NCI-H187 treated with DMSO at 0.1 percent for 48 hours (cell line): ENCODE results near the gene BCAR1.

Experiments used
- DNase-seq: peaks from one replicate; lab custom pipeline; 2025; lab: John Stamatoyannopoulos, UW

Gene BCAR1

GRCh38 chr16:75203667-75204409 lies 47.6 kb downstream of the BCAR1 start:
- no peak for DNase-seq

GRCh38 chr16:75203096-75203495 lies 48.3 kb downstream of the BCAR1 start:
- DNase-seq, result no peak

DNA sequence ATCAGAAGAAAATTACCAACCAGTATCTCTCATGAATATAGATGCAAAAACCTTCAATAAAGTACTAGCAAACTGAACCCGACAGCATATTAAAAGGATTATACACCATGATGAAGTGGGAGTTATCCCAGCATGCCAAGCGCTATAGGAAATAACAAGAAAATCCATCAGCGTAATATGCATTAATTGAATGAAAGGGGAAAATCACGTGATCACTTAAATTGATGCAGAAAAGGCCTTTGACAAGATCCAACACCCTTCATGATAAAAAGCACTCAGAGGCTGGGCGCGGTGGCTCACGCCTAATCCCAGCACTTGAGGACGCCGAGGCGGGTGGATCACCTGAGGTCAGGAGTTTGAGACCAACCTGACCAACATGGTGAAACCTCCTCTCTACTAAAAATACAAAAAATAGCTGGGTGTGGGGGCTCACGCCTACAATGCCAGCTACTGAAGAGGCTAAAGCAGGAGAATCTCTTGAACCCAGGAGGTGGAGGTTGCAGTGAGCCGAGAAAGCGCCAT lies 49.3 kb downstream of the BCAR1 start:
- no peak for DNase-seq

DNA sequence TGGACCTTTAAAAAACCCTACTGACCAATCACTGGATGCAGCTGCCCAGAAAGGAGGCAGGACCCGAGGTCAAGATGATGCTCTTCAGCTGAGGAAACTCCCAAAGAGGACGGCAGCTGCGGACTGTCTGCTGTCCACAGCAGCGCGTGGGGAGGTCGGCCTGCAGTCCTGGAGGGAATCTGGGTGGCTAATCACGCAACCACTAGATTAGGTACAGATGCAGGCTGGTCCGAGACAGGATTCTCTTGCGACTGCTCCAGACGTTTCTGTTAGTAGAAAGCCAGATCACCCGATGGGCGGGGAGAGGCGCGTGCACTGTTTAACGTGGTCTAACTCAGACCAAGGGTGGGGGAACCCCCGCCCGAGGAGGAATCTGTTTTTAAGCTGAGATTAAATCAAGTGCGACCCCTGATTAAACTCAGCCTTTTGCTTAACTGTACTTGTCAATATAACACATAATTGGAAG lies 53.3 kb downstream of the BCAR1 start:
- DNase-seq, result no peak

DNA sequence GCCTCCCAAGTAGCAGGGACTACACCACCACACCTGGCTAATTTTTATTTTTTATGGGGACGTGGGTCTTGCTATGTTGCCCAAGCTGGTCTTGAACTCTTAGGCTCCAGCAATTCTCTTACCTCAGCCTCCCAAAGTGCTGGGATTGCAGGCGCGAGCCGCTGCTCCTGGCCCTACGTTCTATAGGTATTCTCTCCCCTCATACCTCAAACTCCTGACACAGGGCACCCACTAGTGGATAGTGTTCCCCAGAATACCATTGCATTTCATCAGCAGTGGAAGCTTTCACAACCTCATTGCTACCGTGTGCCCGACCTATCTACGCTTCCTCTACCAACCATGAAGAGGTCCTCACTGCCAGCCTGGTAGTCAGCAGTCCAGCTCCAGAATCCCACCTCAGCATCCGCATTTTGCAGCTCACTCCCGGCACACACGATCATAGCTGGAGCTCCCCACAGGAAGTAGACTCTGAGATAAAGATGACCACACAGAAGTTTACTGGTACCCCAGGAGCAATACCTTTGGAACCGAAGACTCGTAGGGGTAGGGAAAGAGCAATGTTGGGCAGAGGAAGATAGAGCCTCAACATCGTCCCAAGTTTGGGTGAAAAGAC lies 53.8 kb downstream of the BCAR1 start:
- DNase-seq, result no peak

DNA sequence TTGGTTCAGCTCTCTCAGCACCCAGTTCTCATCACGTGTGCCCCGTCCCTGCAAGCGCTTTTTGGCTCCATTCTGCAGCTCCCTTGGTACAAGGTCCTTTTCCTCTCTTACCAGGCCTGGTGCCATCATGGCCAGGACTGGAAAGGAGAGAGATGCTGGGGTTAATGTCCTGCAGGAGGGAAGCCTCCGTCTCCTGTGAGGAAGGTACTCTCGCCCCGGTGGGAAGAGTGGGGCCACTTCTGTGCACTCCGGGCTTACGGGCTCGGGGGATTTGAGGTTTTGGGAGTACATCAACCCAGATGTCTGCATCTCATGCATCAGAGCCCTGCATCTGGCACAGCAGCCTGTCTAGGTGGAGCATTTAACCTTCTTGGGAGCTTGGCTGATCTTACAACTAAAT lies 54.6 kb downstream of the BCAR1 start:
- no peak for DNase-seq

GRCh38 chr16:75195811-75196790 lies 55.3 kb downstream of the BCAR1 start:
- no peak for DNase-seq

GRCh38 chr16:75193730-75194444 lies 57.5 kb downstream of the BCAR1 start:
- no peak for DNase-seq

DNA sequence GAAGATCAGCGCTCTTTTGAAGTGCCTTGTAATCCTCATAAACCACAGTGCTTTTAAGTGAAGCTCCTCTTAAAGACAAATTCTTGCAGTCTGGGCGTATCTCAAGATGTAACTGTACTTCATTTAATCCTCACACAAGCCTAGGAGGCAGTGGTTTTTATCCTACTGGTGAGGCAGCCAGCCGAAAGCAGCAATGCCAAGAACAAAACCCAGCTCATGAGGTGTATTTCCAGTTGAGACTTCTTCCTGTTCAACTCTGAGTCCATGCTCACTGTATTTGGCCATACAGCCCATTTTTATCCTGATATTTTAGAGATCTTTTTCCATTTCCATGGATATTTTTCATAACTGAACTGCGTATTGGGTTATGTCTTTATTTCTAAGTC lies 58.2 kb downstream of the BCAR1 start:
- DNase-seq, result no peak

DNA sequence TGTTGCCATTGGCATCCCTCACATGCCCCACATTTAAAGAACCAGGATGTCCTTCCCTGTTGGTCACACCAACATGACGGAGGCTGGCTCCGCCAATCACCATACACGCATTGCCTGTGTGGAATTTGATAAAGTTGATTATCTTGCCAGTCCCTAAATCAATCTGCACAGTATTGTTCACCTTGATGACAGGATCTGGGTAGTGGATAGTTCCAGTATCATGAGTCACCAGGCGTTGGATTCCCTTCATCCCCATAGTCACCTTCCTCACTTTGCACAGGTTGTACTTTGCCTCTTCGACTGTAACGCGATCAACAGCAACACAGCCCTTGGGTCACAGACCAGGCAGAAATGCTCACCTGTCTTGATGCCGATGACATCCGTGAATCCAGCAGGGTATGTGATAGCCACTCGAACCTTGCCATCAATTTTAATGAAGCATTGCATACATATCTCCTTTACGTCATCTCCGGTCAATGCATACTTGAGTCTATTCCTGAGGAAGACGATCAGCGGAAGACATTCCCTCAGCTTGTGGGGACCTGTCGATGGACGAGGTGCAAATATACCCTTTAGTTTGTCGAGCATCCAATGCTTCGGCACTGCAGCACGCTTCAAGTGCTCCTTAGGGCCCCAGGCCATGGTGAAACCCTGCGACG lies 58.7 kb downstream of the BCAR1 start:
- DNase-seq, result no peak

DNA sequence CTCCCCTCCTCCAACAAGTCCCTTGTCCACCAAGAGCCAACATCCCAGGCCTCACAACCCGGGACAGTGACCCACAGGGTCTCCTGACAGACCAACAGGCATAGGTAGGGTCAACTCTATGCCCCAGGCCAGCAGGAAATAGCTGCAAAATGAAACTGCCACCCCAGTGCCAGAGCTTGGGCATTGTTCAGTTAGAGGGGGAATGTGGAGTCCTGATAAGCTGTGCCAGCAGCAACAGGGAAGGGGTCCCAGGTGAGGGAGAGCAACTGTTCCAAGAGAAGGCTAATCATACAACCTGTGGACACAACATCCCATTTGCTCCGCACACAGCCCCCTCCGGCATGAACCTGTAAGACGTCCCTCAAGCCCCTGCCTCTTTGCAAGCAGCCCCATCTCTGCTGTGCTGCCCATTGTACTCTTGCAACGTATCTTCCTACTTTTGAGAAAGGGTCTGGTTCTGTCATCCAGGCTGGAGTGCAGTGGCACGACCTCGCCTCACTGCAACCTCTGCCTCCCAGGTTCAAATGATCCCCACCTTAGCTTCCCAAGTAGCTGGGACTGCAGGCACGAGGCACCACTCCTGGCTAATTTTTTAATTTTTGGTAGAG lies 61.7 kb downstream of the BCAR1 start:
- no peak for DNase-seq

DNA sequence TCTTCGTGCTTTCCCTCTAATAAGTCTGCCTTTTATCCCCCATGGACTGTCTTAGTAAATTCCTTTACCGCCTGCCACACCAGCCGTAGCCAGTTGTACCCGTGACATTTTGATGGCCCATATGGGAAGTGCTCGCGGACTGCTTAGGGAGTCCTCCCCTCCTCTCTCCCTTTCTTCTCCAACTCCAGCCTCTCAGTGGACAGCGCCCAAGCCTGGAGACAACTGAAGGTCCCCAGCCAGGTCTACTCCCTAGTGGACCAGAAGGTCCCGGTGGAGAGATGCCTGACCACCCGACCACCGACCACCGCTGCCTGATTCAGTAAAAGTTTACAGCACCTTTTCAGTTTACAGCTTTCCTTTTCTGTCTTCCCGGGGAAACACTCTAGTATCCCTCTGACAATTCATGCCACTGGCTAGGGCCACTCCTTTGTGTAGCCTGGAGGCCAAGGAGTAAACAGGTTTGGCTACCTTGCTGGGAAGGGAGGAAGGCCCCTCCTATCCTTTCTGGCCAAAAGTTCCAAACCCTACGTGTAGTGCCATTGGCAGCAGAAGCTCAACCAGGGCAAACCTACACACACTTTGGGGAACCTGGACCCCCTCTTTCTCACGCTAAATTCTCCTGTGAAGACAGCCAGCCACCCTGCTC lies 62.5 kb downstream of the BCAR1 start:
- DNase-seq, result no peak

- no peak for DNase-seq
Measured at GRCh38 chr16:75181630-75182029, 69.8 kb downstream of the BCAR1 start.

DNA sequence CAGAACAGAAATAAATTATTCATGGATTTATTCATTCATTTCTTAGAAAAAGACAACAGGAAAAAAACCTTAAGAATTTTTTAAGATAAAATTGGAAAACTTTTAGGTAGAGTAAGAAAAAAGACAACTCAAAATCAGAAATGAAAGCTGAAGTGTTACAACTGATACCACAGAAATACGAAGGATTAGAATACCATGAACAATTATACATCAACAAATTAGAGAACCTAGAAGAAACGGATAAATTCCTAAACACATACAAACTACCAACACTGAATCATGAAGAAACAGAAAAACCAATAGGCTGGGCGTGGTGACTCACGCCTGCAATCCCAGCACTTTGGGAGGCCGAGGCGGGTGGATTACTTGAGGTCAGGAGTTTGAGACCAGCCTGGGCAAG lies 72.2 kb downstream of the BCAR1 start:
- DNase-seq, result no peak
